Transverse colon (tissue), 4 donors: Measurements from ENCODE around the gene DTNA.

Experiments used
- POLR2A ChIP-seq: fragments of 450-650 bp; IDR thresholded peaks from one replicate; pipeline ENCODE4 v1.6.1; 2016; ENCODE audit warnings: antibody characterized with exemption, mild to moderate bottlenecking, moderate library complexity
- POLR2AphosphoS5 ChIP-seq, 3 donors: sonication (generic); formaldehyde crosslinking; IDR thresholded peaks; one replicate each; pipeline ENCODE4 v1.6.1; 2016; ENCODE audit warnings: antibody characterized with exemption in 3 of 3
- TF ChIP-seq, protein P1 (sequence below), 5 experiments: fragments of 200-600 bp in 3 of 5; fragments of 450-650 bp in 2 of 5; sonication (generic) in 3 of 5; IDR thresholded peaks; 1 replicate in 2 of 5; 2 replicates in 3 of 5; pipeline ENCODE4 v1.5.1; 2016 to 2017; ENCODE audit warnings: antibody characterized with exemption in 5 of 5, inconsistent platforms in 3 of 5, mild to moderate bottlenecking in 2 of 5, moderate library complexity in 1 of 5

GRCh38 chr18:34803877-34804400 lies 93.8 kb downstream of the DTNA start:
- TF ChIP-seq POLR2AphosphoS5 (IDR thresholded peaks at IDR 0.05) = no peak
- no peak for TF ChIP-seq POLR2A
- TF ChIP-seq, protein P1, sequence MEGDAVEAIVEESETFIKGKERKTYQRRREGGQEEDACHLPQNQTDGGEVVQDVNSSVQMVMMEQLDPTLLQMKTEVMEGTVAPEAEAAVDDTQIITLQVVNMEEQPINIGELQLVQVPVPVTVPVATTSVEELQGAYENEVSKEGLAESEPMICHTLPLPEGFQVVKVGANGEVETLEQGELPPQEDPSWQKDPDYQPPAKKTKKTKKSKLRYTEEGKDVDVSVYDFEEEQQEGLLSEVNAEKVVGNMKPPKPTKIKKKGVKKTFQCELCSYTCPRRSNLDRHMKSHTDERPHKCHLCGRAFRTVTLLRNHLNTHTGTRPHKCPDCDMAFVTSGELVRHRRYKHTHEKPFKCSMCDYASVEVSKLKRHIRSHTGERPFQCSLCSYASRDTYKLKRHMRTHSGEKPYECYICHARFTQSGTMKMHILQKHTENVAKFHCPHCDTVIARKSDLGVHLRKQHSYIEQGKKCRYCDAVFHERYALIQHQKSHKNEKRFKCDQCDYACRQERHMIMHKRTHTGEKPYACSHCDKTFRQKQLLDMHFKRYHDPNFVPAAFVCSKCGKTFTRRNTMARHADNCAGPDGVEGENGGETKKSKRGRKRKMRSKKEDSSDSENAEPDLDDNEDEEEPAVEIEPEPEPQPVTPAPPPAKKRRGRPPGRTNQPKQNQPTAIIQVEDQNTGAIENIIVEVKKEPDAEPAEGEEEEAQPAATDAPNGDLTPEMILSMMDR (IDR thresholded peaks at IDR 0.05) = no peak
